Type B pancreatic cell (in vitro differentiated cells): ENCODE results near the gene SAE1. TPM values are rescaled to one million over a fixed set of nuclear protein-coding genes. Genes with fewer than 3 reads are reported as not detected.

Experiments used
- DNase-seq: peaks from one replicate; pipeline ENCODE4 v3.0.0; 2021; ENCODE audit warnings: mixed read lengths; ENCODE audit not compliant: unreplicated experiment; ENCODE audit errors: extremely low spot score
- H3K27ac Mint-ChIP-seq: 2 replicates; pipeline ENCODE4 v1.8.0; 2021; ENCODE audit warnings: mild to moderate bottlenecking, mixed read lengths
- H3K27me3 Mint-ChIP-seq: 2 replicates; pipeline ENCODE4 v1.8.0; 2021; ENCODE audit warnings: mixed read lengths
- H3K36me3 Mint-ChIP-seq: 2 replicates; pipeline ENCODE4 v1.8.0; 2021; ENCODE audit warnings: mixed read lengths
- H3K4me1 Mint-ChIP-seq: one replicate; pipeline ENCODE4 v1.8.0; 2021; ENCODE audit warnings: mixed read lengths; ENCODE audit not compliant: unreplicated experiment
- H3K4me3 Mint-ChIP-seq: 2 replicates; pipeline ENCODE4 v1.8.0; 2021; ENCODE audit warnings: mild to moderate bottlenecking, mixed read lengths
- H3K9me3 Mint-ChIP-seq: 2 replicates; pipeline ENCODE4 v1.8.0; 2021; ENCODE audit warnings: mixed read lengths
- total RNA-seq: library from RNA; stranded (reverse); gene quantifications from 2 replicates; pipeline ENCODE4 v1.2.1, GENCODE V29; 2021; ENCODE audit warnings: low replicate concordance
- TF ChIP-seq, protein P1 (sequence below): fragments of 200-600 bp; sonication (generic); conservative IDR thresholded peaks from 2 replicates; pipeline ENCODE4 v1.5.0; 2021; ENCODE audit warnings: antibody characterized with exemption, mild to moderate bottlenecking

The SAE1 gene
- total RNA-seq, 1 donor from 2014 or later = 155 TPM

DNA sequence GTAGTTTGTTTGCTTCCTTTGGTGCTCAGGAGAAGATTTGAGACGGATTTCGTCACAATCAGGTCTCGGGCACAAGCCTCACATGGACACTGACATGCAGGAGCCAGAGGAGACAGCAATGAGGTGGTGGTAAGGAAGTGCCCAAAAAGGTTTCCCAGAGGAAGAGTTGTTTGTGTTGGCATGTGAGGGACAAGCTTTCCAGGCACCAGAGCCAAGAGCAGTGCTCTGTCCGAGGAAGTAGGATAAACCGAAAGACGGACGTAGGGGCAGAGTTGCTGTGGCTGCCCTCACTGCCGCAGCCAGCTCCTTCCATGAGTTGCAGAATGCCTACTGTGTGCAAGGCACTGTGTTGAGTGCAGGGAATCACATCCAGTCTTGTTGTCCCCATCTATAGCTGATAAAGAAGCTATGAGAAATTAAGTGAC lies 27.7 kb downstream of the SAE1 start:
- Mint-ChIP-seq H3K4me3 (no peak overlapping the region), H3K9me3 (no peaks in the 10 kb centered on the region), H3K4me1 (peaks cover 30% of the 10 kb centered on the region), H3K27ac (peak overlapping the region; percentile 79), H3K27me3 (no peaks in the 10 kb centered on the region), H3K36me3 (peaks cover 19% of the 10 kb centered on the region)
- TF ChIP-seq, protein P1, sequence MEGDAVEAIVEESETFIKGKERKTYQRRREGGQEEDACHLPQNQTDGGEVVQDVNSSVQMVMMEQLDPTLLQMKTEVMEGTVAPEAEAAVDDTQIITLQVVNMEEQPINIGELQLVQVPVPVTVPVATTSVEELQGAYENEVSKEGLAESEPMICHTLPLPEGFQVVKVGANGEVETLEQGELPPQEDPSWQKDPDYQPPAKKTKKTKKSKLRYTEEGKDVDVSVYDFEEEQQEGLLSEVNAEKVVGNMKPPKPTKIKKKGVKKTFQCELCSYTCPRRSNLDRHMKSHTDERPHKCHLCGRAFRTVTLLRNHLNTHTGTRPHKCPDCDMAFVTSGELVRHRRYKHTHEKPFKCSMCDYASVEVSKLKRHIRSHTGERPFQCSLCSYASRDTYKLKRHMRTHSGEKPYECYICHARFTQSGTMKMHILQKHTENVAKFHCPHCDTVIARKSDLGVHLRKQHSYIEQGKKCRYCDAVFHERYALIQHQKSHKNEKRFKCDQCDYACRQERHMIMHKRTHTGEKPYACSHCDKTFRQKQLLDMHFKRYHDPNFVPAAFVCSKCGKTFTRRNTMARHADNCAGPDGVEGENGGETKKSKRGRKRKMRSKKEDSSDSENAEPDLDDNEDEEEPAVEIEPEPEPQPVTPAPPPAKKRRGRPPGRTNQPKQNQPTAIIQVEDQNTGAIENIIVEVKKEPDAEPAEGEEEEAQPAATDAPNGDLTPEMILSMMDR = no peak
- no peak for DNase-seq

DNA sequence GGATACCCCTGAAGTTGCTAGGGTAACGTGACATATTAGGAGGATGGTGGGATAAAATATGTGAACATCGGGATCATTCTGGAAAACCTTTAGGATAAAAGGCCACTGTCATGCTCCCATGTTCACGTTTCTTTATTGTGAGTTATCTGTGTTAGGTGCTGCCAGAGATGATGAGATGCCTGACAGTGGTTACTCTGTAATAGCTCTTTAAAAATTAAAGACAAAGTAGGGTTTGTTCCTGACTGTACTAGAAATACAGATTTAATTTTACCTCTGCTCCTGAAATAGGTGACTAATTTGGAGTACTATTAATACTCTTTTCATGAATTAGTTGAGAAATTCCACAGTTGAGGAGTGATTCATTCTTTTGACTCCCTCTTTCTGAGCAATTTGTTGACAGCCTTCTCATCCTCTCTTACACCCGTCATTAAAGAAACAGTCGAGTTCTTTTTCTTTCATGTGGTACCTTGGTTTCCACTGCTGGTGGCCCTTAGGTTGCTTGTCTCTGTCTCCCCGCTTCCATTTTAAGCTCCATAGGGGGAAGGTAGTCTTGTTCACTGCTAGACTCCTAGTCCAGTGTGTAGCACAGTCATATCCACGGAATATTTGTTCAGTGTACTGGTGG lies 28.4 kb downstream of the SAE1 start:
- DNase-seq = no peak
- H3K36me3 Mint-ChIP-seq = peaks cover 19% of the 10 kb centered on the region
- H3K4me3 Mint-ChIP-seq = no peak overlapping the region

DNA sequence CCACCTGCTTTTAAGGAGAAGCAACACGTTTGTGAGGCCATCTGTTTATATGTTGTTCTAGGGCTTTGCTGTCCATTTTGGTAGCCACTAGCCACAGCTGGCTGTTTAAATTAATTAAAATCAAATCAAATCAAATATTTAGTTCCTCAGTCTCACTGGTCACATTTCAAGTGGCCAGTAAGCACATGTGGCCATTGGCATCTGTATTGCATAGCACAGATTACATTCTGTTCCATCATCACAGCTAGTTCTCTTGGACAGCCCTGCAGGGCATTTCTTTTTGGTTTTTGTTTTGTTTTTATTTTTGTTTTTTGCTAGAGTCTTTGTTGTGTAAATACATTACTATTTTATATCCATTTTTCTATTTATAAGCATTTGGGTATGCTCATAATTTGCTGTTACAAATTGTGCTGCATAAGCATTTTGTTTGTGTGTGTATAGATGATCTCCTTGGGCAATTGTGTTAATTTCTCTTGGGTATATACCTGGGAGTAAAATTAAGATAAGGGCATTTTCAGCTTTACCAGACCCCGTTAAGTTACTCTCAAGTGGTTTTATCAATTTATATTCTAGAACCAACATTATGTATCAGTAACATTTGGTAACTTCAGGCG lies 31.3 kb downstream of the SAE1 start:
- H3K36me3 Mint-ChIP-seq = peaks cover 10% of the 10 kb centered on the region
- H3K27me3 Mint-ChIP-seq = no peaks in the 10 kb centered on the region
- DNase-seq = no peak
- peaks cover 18% of the 10 kb centered on the region for H3K4me1 Mint-ChIP-seq
- no peaks in the 10 kb centered on the region for H3K9me3 Mint-ChIP-seq
- TF ChIP-seq, protein P1 = no peak
- H3K27ac Mint-ChIP-seq = no peak overlapping the region
- no peak overlapping the region for H3K4me3 Mint-ChIP-seq

More for the DNA sequence above, 28.4 kb downstream of the SAE1 start:
- Mint-ChIP-seq H3K9me3 (no peaks in the 10 kb centered on the region), H3K27ac (peak overlapping the region; percentile 79), H3K4me1 (peaks cover 30% of the 10 kb centered on the region), H3K27me3 (no peaks in the 10 kb centered on the region)
- TF ChIP-seq, protein P1 = no peak

DNA sequence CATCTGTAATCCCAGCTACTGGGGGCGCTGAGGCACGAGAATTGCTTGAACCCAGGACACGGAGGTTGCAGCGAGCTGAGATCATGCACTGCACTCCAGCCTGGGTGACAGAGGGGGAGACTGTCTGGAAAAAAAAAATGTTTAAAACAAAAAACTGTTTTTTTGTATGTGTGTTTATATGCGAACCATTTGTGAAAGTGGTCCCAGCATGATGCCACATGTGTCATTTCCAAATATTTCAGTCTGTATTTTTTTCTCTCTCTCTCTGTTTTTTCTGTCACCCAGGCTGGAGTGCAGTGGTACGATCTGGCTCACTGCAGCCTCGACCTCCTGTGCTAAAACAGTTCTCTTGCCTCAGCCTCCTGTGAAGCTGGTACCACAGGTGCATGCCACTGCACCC lies 37.4 kb downstream of the SAE1 start:
- no peaks in the 10 kb centered on the region for H3K4me1 Mint-ChIP-seq
- no peaks in the 10 kb centered on the region for H3K27me3 Mint-ChIP-seq
- no peak for DNase-seq
- H3K36me3 Mint-ChIP-seq = peaks cover 18% of the 10 kb centered on the region
- no peaks in the 10 kb centered on the region for H3K9me3 Mint-ChIP-seq
- H3K27ac Mint-ChIP-seq = no peak overlapping the region
- no peak overlapping the region for H3K4me3 Mint-ChIP-seq
- TF ChIP-seq, protein P1 = no peak

DNA sequence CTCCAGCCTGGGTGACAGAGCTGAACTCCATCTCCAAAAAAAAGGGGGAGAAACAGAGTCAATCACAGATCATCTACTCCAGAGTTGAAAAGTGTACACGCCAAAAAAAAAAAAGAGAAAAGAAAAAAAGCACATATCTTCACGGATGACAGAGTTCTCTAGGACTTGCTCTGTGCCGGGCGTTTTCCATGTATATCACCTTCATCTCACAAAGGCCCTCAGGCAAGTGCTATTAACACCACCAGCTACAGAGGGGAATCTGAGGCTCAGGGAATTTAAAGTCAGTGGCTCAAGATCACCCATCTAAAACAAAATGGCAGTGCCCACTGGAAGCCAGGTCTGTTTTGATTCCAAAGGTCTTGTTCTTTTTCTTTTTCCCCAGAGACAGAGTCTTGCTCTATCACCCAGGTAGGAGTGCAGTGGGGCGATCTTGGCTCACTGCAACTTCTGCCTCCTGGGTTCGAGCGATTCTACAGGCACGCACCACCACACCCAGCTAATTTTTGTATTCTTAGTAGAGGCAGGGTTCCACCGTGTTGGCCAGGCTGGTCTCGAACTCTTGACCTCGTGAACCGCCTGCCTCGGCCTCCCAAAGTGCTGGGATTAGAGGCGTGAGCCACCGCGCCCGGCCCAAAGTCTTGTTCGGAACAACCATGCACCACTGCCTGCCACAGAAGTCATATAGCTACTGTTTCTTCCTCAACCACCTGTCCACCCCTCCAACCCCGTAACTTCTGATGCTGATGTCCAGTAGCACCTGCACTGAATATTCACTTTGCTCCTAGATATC lies 42.2 kb downstream of the SAE1 start:
- TF ChIP-seq, protein P1 = no peak
- peaks cover 8% of the 10 kb centered on the region for H3K4me1 Mint-ChIP-seq
- DNase-seq = no peak
- H3K27ac Mint-ChIP-seq = peak overlapping the region; percentile 36
- H3K4me3 Mint-ChIP-seq = no peak overlapping the region
- no peaks in the 10 kb centered on the region for H3K9me3 Mint-ChIP-seq
- H3K27me3 Mint-ChIP-seq = no peaks in the 10 kb centered on the region
- H3K36me3 Mint-ChIP-seq = peaks cover 20% of the 10 kb centered on the region
